GM19397 (cell line): ENCODE data around the gene FN3K.
A peak's percentile ranks its signal among the peaks of the same experiment; 100 is the strongest.
"Not testable (repeated sequence)": the region's sequence is repeated elsewhere in the genome, so short reads cannot be mapped to it uniquely, and the experiment has no call there.

Experiments
- ATAC-seq: cut with Tn5 transposase; IDR thresholded peaks from one replicate; pipeline ENCODE4 v1.9.1; 2021; ENCODE audit warnings: mild to moderate bottlenecking, moderate library complexity; ENCODE audit not compliant: unreplicated experiment

Gene FN3K

GRCh38 chr17:82772026-82772425 lies 36.6 kb downstream of the FN3K start:
- ATAC-seq: no peak

GRCh38 chr17:82774456-82774855 lies 39.0 kb downstream of the FN3K start:
- ATAC-seq: not testable (repeated sequence)

GRCh38 chr17:82775001-82775823 lies 39.8 kb downstream of the FN3K start:
- ATAC-seq: no peak

DNA sequence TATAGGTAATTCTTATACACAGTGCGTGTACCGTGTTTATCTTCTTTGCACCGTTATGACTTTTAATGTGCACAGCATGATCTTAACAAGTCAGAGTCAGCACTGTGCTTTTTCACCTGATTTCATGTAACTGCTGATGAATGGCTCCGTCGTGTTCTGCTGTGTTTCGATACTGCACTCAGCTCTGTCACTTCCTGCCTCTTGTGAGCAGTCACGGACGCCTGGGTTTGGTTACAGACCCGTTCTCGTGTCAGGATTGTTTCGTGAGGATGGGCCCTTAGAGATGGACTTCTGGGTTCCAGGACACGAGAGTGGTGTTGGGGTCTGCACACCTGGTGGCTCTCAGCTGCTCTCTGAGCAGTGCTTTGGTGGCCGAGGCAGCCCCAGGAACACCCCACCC lies 41.0 kb downstream of the FN3K start:
- no peak for ATAC-seq

- ATAC-seq: not testable (repeated sequence)
These were observed 42.5 kb downstream of the FN3K start for GRCh38 chr17:82777778-82778375.

DNA sequence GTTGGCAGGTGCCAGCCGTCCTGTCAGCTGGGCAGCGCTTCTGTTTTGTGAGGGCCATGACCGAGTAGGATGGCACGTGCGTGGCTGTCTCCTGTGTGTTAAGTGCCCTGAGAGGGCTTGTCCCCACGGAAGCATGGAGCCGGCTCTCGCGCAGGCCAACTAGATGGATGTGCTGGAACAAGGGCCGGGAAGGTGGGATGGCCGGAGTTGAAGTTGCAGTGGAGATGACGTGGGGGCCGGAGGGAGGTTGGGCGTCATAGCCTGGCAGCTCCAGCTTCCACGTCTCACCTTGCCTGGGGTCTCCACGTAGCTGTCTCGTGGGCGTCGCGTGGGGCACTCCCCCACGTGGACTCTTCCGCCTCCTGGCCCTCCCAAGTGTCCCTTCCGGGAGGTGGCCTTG lies 44.1 kb downstream of the FN3K start:
- no peak for ATAC-seq

DNA sequence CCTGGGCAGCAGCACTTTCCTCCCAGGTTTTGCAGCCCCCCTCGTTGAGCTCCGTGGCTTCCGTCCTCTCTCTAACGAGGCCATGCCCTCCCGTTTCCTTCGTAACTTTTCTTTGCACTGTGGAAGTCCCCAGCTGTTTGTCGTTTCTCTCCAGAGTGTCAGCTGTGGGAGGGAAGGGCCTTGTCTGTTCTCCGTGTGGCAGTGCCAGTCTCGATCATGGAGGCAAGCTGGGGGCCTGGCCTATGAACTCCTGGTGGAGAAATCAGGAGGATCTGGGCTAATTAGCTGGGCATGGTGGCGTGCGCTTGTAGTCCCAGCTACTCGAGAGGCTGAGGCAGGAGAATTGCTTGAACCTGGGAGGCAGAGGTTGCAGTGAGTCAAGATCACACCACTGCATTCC lies 44.8 kb downstream of the FN3K start:
- no peak for ATAC-seq

DNA sequence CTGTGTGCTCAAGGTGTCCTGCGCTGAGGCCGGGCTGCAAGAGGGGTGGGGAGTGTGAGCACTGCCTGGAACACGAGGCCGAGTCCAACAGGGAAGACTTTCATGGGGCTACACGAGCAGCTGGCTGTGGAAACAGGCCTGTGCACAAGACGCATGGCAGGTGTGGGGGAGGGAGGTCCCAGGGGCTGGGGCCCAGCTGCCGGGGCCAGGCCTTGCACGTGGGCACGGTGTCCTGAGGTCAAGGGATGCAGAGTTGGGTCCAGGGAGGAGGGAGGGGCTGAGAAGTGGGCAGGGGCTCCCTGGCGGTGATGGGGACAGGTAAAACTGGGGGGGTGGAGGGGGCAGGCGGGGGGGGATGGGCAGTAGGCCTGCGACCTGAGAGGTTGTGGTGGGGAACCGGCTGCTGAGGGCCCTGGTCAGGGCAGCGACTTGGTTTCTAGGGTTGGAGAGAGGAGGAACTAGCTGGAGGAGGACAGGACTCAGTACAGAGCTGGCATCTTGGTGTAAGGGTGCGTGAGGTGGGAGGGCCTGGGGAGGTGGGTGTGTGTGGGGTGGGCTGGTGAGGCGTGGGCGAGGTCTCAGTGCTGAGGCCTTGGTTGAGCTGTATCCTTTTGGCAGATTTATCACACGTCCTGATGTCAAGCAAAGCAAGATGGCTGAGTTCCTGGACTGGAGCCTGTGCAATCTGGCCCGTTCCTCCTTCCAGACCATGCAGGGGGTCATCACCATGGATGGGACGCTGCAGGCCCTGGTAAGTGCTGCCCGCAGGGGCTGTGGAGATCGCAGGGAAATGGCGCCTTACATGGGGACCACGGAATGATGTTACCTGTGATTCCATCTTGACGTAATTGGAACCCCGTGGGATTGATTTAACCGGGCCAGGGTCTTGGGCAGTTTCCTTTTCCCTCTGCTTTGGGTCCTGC lies 45.8 kb downstream of the FN3K start:
- no peak for ATAC-seq

DNA sequence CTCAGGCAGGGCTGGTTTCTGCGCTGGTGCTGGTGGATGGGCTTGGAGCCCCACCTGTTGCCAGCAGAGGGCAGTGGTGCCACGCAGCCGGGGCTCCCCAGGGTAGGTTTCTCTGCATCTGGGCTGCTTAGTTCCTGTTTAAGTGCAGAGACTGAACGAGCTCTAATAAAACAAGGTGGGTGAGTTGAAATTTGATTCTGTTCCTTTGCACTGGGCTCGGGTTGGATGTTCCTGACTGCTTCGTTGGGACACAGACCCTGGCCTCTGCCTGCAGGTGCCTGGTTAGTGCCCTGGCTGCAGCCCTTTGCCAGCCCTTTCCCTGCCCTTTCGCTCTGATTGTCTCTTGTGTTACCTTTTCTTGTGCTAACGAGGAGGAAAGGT lies 46.5 kb downstream of the FN3K start:
- ATAC-seq: peak; percentile 75

DNA sequence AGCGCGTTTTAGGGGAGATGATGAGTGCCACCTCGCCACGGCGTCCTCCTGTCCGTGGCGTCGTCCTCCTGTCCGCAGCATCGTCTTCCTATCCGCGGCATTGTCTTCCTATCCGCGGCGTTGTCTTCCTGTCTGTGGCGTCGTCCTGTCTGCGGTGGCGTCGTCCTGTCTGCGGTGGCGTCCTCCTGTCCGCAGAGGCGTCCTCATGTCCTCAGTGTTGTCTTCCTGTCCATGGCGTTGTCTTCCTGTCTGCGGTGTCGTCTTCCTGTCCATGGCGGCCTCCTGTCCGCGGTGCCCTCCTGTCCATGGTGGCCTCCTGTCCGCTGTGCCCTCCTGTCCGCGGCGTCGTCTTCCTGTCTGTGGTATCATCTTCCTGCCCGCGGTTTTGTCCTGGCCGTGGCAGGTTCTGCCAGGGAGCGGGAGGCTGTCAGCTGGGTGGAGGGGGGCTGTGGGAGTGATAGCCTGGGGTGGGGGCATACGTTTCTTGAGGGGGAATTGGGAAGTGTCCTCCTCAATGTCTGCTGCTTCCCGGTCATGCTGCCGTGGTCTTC lies 47.3 kb downstream of the FN3K start:
- ATAC-seq: no peak

DNA sequence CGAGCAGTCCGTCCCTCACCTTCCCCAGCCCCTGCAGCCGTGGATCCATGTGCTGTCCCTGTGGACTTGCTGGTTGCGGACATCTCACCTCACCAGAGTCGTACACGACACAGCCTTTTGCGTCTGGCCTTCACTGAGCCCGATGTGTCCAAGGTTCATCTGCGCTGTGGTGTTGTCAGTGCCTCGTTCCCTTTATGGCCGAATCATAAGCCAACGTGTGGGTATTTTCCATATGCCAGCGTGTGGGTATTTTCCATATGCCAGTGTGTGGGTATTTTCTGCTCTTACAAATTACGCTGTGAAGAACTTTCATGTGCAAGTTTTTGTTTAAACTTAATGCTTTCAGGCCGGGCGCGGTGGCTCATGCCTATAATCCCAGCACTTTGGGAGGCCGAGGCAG lies 48.1 kb downstream of the FN3K start:
- no peak for ATAC-seq

DNA sequence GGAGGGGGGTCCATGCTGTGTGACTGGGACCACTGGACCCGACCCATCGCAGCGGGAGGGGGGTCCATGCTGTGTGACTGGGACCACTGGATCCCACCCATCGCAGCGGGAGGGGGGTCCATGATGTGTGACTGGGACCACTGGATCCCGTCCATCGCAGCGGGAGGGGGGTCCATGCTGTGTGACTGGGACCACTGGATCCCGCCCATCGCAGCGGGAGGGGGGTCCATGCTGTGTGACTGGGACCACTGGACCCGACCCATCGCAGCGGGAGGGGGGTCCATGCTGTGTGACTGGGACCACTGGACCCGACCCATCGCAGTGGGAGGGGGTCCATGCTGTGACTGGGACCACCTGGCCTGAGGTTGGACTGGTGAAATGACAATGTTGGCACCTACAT lies 50.2 kb downstream of the FN3K start:
- not testable (repeated sequence) for ATAC-seq

- no peak for ATAC-seq
These were observed 51.0 kb downstream of the FN3K start for GRCh38 chr17:82786427-82786826.

DNA sequence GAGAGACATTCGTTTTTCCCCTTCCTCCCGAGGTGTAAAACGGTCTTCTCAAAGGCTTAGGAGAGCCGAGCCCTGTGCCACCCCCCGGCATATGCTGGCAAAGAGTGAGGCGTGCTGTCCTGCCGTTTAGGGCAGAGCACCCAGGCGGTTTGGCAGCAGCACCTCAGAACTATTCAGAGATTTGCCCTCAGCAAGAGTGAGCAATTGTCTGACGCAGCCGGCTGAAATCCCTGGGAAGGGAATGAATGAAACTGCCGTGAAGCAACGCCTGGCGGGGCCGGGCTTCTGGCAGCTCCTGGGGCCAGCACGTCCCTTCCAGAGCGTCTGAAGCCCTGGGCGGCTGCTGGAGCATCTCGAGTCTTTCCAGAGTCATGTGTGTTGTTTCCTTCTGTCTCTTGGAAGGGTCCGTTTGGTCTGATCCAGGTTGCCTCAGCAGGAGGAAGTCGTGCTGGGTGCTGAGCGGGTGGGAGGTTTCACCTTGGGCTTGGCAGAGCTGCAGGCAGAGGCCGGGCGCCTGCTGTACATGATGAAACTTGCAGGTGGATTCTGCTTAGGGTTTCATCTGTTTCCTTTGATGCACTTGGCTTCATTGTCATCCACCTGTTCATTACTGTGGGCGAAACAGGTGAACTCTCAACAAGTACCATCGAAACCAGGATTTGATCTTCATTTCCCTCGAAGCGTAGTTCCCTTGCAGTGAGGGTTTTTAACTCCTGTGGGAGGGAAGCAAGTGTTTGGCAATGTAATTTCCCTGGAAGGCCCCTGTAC lies 51.9 kb downstream of the FN3K start:
- ATAC-seq: no peak

GRCh38 chr17:82788206-82789001 lies 53.0 kb downstream of the FN3K start:
- ATAC-seq: no peak

GRCh38 chr17:82789051-82789592 lies 53.7 kb downstream of the FN3K start:
- ATAC-seq: no peak

GRCh38 chr17:82789806-82790205 lies 54.4 kb downstream of the FN3K start:
- ATAC-seq: no peak

GRCh38 chr17:82790391-82790790 lies 55.0 kb downstream of the FN3K start:
- ATAC-seq: no peak

GRCh38 chr17:82791532-82791931 lies 56.1 kb downstream of the FN3K start:
- no peak for ATAC-seq
